ENCODE data around the gene TTC23.

GRCh38 chr15:99230867-99231266, 18.5 kb downstream of the TTC23 start:
- no peak for TF ChIP-seq POLR2AphosphoS5 (IDR thresholded peaks at IDR 0.05; ENCODE audit: low read depth, low read length)
- TF ChIP-seq REST (IDR thresholded peaks at IDR 0.05; ENCODE audit: insufficient read depth in 1 of 2, low read depth in 2 of 2, low read length in 2 of 2), result no peak
- TF ChIP-seq TAF1 (IDR thresholded peaks at IDR 0.05; ENCODE audit: borderline replicate concordance, insufficient read depth, low read length), result no peak
- TF ChIP-seq FOXP2 (optimal IDR thresholded peaks at IDR 0.05; ENCODE audit: borderline replicate concordance, extremely low read depth, extremely low read length, insufficient read depth), result no peak

All from PFSK-1 (cell line).